H9 (cell line): ENCODE results near the gene PRCC. TPM values are rescaled to one million over a fixed set of nuclear protein-coding genes. Genes with fewer than 3 reads are reported as not detected.

ENCODE experiments used
- DNase-seq: peaks from one replicate; pipeline ENCODE4 v3.0.0-alpha.2; 2017
- H2AFZ ChIP-seq: one replicate; pipeline ENCODE4 v1.6.1; 2013; ENCODE audit warnings: mild to moderate bottlenecking, low read length, control low read depth, moderate library complexity
- H2AK5ac ChIP-seq: 2 replicates; pipeline ENCODE4 v1.6.1; 2013; ENCODE audit warnings: low read length, control low read depth, mixed read lengths; ENCODE audit not compliant: insufficient read length
- H2BK120ac ChIP-seq: one replicate; pipeline ENCODE4 v1.6.1; 2013; ENCODE audit warnings: low read depth, mild to moderate bottlenecking, low read length, control low read depth, inconsistent platforms; ENCODE audit not compliant: poor library complexity, severe bottlenecking
- H2BK12ac ChIP-seq: 2 replicates; pipeline ENCODE4 v1.6.1; 2013; ENCODE audit warnings: low read length, control low read depth, mixed read lengths, low read depth; ENCODE audit not compliant: insufficient read length
- H2BK15ac ChIP-seq: 2 replicates; pipeline ENCODE4 v1.6.1; 2013; ENCODE audit warnings: low read depth, low read length, control low read depth
- H2BK20ac ChIP-seq: one replicate; pipeline ENCODE4 v1.6.1; 2013; ENCODE audit warnings: low read depth, mild to moderate bottlenecking, low read length, control low read depth, inconsistent platforms; ENCODE audit not compliant: poor library complexity, severe bottlenecking
- H2BK5ac ChIP-seq: 2 replicates; pipeline ENCODE4 v1.6.1; 2013; ENCODE audit warnings: low read length, control low read depth, mixed read lengths; ENCODE audit not compliant: insufficient read length
- H3K14ac ChIP-seq: 2 replicates; pipeline ENCODE4 v1.6.1; 2013; ENCODE audit warnings: low read length, control low read depth; ENCODE audit not compliant: insufficient read depth
- H3K18ac ChIP-seq: 2 replicates; pipeline ENCODE4 v1.6.1; 2013; ENCODE audit warnings: low read depth, mild to moderate bottlenecking, mixed read lengths, low read length, control low read depth; ENCODE audit not compliant: insufficient read length
- H3K23ac ChIP-seq: 2 replicates; pipeline ENCODE4 v1.6.1; 2013; ENCODE audit warnings: low read length, control low read depth, mixed read lengths, low read depth; ENCODE audit not compliant: insufficient read length
- H3K23me2 ChIP-seq: 2 replicates; pipeline ENCODE4 v1.6.1; 2013; ENCODE audit warnings: low read depth, mild to moderate bottlenecking, mixed read lengths, low read length, control low read depth; ENCODE audit not compliant: insufficient read length, poor library complexity, severe bottlenecking
- H3K27ac ChIP-seq: 2 replicates; pipeline ENCODE4 v1.5.1; 2013; ENCODE audit warnings: low read length, control low read depth, mixed read lengths, low read depth; ENCODE audit not compliant: insufficient read length
- H3K27me3 ChIP-seq: 2 replicates; pipeline ENCODE4 v1.6.1; 2013; ENCODE audit warnings: low read length, control low read depth, inconsistent platforms; ENCODE audit not compliant: insufficient read depth
- H3K4ac ChIP-seq: 2 replicates; pipeline ENCODE4 v1.6.1; 2013; ENCODE audit warnings: low read depth, mild to moderate bottlenecking, control low read depth, inconsistent platforms, low read length, moderate library complexity
- H3K4me1 ChIP-seq: 2 replicates; pipeline ENCODE4 v1.6.1; 2013; ENCODE audit warnings: low read length, control low read depth, inconsistent platforms; ENCODE audit not compliant: insufficient read depth
- H3K4me2 ChIP-seq: 2 replicates; pipeline ENCODE4 v1.6.1; 2013; ENCODE audit warnings: low read length, control low read depth, mixed read lengths; ENCODE audit not compliant: insufficient read length, insufficient read depth
- H3K56ac ChIP-seq: 2 replicates; pipeline ENCODE4 v1.6.1; 2013; ENCODE audit warnings: low read depth, mild to moderate bottlenecking, mixed read lengths, low read length, control low read depth; ENCODE audit not compliant: insufficient read length
- H3K79me1 ChIP-seq: 2 replicates; pipeline ENCODE4 v1.6.1; 2013; ENCODE audit warnings: low read depth, mild to moderate bottlenecking, moderate library complexity, low read length, control low read depth, inconsistent platforms; ENCODE audit not compliant: insufficient read depth, poor library complexity, severe bottlenecking
- H3K79me2 ChIP-seq: 2 replicates; pipeline ENCODE4 v1.6.1; 2013; ENCODE audit warnings: low read length, control low read depth, inconsistent platforms; ENCODE audit not compliant: insufficient read depth
- H3K9ac ChIP-seq: 2 replicates; pipeline ENCODE4 v1.6.1; 2013; ENCODE audit warnings: low read length, control low read depth, mixed read lengths; ENCODE audit not compliant: insufficient read length; ENCODE audit errors: extremely low read depth
- H3K9me3 ChIP-seq: one replicate; pipeline ENCODE4 v1.6.1; 2013; ENCODE audit warnings: low read depth, low read length, inconsistent platforms; ENCODE audit not compliant: control insufficient read depth
- H3T11ph ChIP-seq: one replicate; pipeline ENCODE4 v1.6.1; 2013; ENCODE audit warnings: mild to moderate bottlenecking, low read length, control low read depth, inconsistent platforms
- H4K20me1 ChIP-seq: one replicate; pipeline ENCODE4 v1.6.1; 2013; ENCODE audit not compliant: control insufficient read depth, insufficient read length, insufficient read depth
- H4K5ac ChIP-seq: 2 replicates; pipeline ENCODE4 v1.6.1; 2013; ENCODE audit warnings: low read depth, mild to moderate bottlenecking, mixed read lengths, low read length, control low read depth; ENCODE audit not compliant: insufficient read length
- H4K8ac ChIP-seq: replicated peaks from 2 replicates; pipeline ENCODE4 v1.6.1; 2013; ENCODE audit warnings: low read length, control low read depth, mixed read lengths, low read depth; ENCODE audit not compliant: insufficient read length
- H4K91ac ChIP-seq: 2 replicates; pipeline ENCODE4 v1.6.1; 2013; ENCODE audit warnings: low read depth, mild to moderate bottlenecking, moderate library complexity, mixed read lengths, low read length, control low read depth; ENCODE audit not compliant: insufficient read length
- H3K27ac Mint-ChIP-seq, 3 experiments: 2 replicates in 2 of 3; 3 replicates in 1 of 3; pipeline ENCODE4 v1.8.0; 2020 to 2021; ENCODE audit warnings: mixed read lengths in 3 of 3, mild to moderate bottlenecking in 1 of 3, moderate library complexity in 1 of 3
- H3K27me3 Mint-ChIP-seq: 2 replicates; pipeline ENCODE4 v1.8.0; 2021; ENCODE audit warnings: low read depth, mild to moderate bottlenecking, moderate library complexity, mixed read lengths
- H3K36me3 Mint-ChIP-seq, 3 experiments: 2 replicates in 2 of 3; 3 replicates in 1 of 3; pipeline ENCODE4 v1.8.0; 2020 to 2021; ENCODE audit warnings: low read depth in 3 of 3, mixed read lengths in 3 of 3; ENCODE audit not compliant: insufficient read depth in 1 of 3
- H3K4me1 Mint-ChIP-seq, 2 experiments: 2 replicates each; pipeline ENCODE4 v1.8.0; 2020; ENCODE audit warnings: mixed read lengths in 2 of 2
- H3K4me3 Mint-ChIP-seq, 2 experiments: 2 replicates in 1 of 2; 3 replicates in 1 of 2; pipeline ENCODE4 v1.8.0; 2020 to 2021; ENCODE audit warnings: mild to moderate bottlenecking in 2 of 2, mixed read lengths in 2 of 2, moderate library complexity in 1 of 2
- H3K9me3 Mint-ChIP-seq, 2 experiments: 2 replicates in 1 of 2; 3 replicates in 1 of 2; pipeline ENCODE4 v1.8.0; 2020; ENCODE audit warnings: mild to moderate bottlenecking in 2 of 2, mixed read lengths in 2 of 2, moderate library complexity in 1 of 2
- CTCF ChIP-seq: fragments of 200-600 bp; sonication (generic); conservative IDR thresholded peaks from 3 replicates; pipeline ENCODE4 v1.8.0; 2021; ENCODE audit warnings: antibody characterized with exemption, mild to moderate bottlenecking
- WGBS: extraction: QIAGEN DNeasy Blood & Tissue Kit; methylation state at CpG from one replicate; pipeline ENCODE4 v1.1.7; 2013; ENCODE audit warnings: missing lambda C conversion rate, low lambda C conversion rate, mixed read lengths; ENCODE audit not compliant: insufficient read length; ENCODE audit errors: extremely low coverage; 5-methylcytosine and 5-hydroxymethylcytosine counted together
- total RNA-seq: library from RNA; stranded (reverse); gene quantifications from 2 replicates; pipeline ENCODE4 v1.2.1, GENCODE V29; 2021

Gene PRCC
- total RNA-seq, 1 experiment from 2014 or later: 129 TPM

- no peak overlapping the region for H2BK5ac ChIP-seq
- H3K4me1 ChIP-seq: no peaks in the 10 kb centered on the region; the same call in 1 of the 2 replicates
- H3K14ac ChIP-seq: no peak overlapping the region
- no peak overlapping the region for H3K18ac ChIP-seq
- H3K23ac ChIP-seq: no peak overlapping the region
- no peak overlapping the region for H2AFZ ChIP-seq
- no peak overlapping the region for H3K56ac ChIP-seq
- DNase-seq: no peak
- no peak overlapping the region for H3K9ac ChIP-seq
- H4K91ac ChIP-seq: no peak overlapping the region
- H2BK15ac ChIP-seq: no peak overlapping the region
- no peaks in the 10 kb centered on the region for H3K79me2 ChIP-seq
- no peaks in the 10 kb centered on the region for H4K20me1 ChIP-seq
- H3K27ac Mint-ChIP-seq: peak overlapping the region in 1 of 3 experiments; percentile 54; a peak in 1 of 7 replicates
- WGBS: no CpG with 5 or more reads among the region's 2 CpGs
- H3K27me3 ChIP-seq: peaks cover under 1% of the 10 kb centered on the region
- no peak overlapping the region for H2BK20ac ChIP-seq
- no peaks in the 10 kb centered on the region for H3K79me1 ChIP-seq
- no peak overlapping the region for H3T11ph ChIP-seq
- H4K5ac ChIP-seq: no peak overlapping the region
- no peak overlapping the region; the same call in 1 of the 2 replicates for H3K4ac ChIP-seq
- no peaks in the 10 kb centered on the region for H3K23me2 ChIP-seq
- no peak overlapping the region for H3K27ac ChIP-seq
- peaks cover 0 to 9% (median 4%) of the 10 kb centered on the region in 3 experiments; a peak in 3 of 7 replicates for H3K36me3 Mint-ChIP-seq
- no peaks in the 10 kb centered on the region; a peak in 1 of 5 replicates for H3K9me3 Mint-ChIP-seq
- no peak overlapping the region for H3K4me3 Mint-ChIP-seq
- H3K4me1 Mint-ChIP-seq: peaks cover 5 to 32% of the 10 kb centered on the region in 2 experiments
- H3K27me3 Mint-ChIP-seq: peaks cover 22% of the 10 kb centered on the region
- no peak overlapping the region for H3K4me2 ChIP-seq
- H2AK5ac ChIP-seq: no peak overlapping the region
- H3K9me3 ChIP-seq: no peaks in the 10 kb centered on the region
- H2BK120ac ChIP-seq: no peak overlapping the region
- H4K8ac ChIP-seq: no peak overlapping the region
- no peak for TF ChIP-seq CTCF
- H2BK12ac ChIP-seq: no peak overlapping the region
Observed at GRCh38 chr1:156807627-156808026, 40.3 kb downstream of the PRCC start.
